ENCODE data around the gene FNDC3B.

Gene FNDC3B

GRCh38 chr3:172347895-172348679, 308.7 kb downstream of the FNDC3B start:
- Histone ChIP-seq H3K4me3 (ENCODE audit: low read length) (no peak overlapping the region), H3K36me3 (replicated peaks; ENCODE audit: insufficient read depth, low read length) (peaks cover 19% of the 10 kb centered on the region), H3K4me1 (ENCODE audit: low read length) (no peaks in the 10 kb centered on the region), H3K27me3 (replicated peaks; ENCODE audit: insufficient read depth, low read length) (no peaks in the 10 kb centered on the region), H2AFZ (ENCODE audit: low read length) (no peak overlapping the region), H3K9ac (ENCODE audit: low read length) (no peak overlapping the region), H3K27ac (ENCODE audit: low read length) (no peak overlapping the region), H3K79me2 (ENCODE audit: low read length) (no peaks in the 10 kb centered on the region), H3K9me3 (replicated peaks; ENCODE audit: insufficient read depth, low read length) (no peaks in the 10 kb centered on the region), H4K20me1 (ENCODE audit: insufficient read depth, low read length) (no peaks in the 10 kb centered on the region), H3K4me2 (ENCODE audit: low read depth, low read length) (no peak overlapping the region), H3K9me2 (replicated peaks; ENCODE audit: insufficient read depth, low read length) (no peaks in the 10 kb centered on the region), H3F3A (ENCODE audit: insufficient read depth, low read length) (peaks cover 2% of the 10 kb centered on the region; the same call in 1 of the 2 replicates)
- no peak for DNase-seq
- no peak for TF ChIP-seq CTCF (IDR thresholded peaks at IDR 0.05; ENCODE audit: low read length)
- no peak for TF ChIP-seq EZH2phosphoT487 (IDR thresholded peaks at IDR 0.05; ENCODE audit: low read length)
- TF ChIP-seq EZH2 (optimal IDR thresholded peaks at IDR 0.05; ENCODE audit: low read depth, low read length): no peak

DNA sequence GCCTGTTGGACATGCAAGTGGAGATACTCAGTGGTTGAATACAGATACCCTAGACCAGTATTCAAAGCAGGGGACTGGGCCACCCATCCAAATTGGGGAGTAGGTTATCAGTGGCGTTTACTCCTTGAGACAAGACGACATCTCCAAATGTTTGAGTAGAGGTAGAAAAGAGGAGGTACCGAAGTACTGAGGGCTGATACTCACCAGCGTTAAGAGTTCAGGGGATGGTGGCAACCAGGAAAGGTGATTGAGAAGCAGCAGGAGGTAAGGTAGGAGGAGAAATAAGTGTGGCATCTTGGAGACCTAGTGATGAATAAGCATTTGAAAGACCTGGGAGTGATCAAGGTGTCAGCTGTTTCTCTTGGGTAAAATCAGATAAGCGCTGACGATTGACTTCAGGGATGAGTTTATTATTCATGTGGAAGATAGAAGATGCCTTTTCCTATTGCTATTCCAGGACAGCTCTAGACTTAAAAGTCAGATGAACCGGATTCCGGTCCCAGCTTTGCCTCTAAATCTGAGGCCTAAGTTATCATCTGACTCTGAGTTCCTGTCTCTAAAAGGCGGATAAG, 312.6 kb downstream of the FNDC3B start:
- Histone ChIP-seq H3K27ac (ENCODE audit: low read length) (no peak overlapping the region), H4K20me1 (ENCODE audit: insufficient read depth, low read length) (no peaks in the 10 kb centered on the region), H3K9me2 (replicated peaks; ENCODE audit: insufficient read depth, low read length) (no peaks in the 10 kb centered on the region), H3K9ac (ENCODE audit: low read length) (no peak overlapping the region), H3K36me3 (replicated peaks; ENCODE audit: insufficient read depth, low read length) (peaks cover 18% of the 10 kb centered on the region; the same call in 1 of the 2 replicates), H3K27me3 (replicated peaks; ENCODE audit: insufficient read depth, low read length) (no peaks in the 10 kb centered on the region), H3K4me1 (ENCODE audit: low read length) (no peaks in the 10 kb centered on the region), H3K4me2 (ENCODE audit: low read depth, low read length) (no peak overlapping the region), H3F3A (ENCODE audit: insufficient read depth, low read length) (no peaks in the 10 kb centered on the region; the same call in 1 of the 2 replicates), H2AFZ (ENCODE audit: low read length) (no peak overlapping the region), H3K9me3 (replicated peaks; ENCODE audit: insufficient read depth, low read length) (no peaks in the 10 kb centered on the region), H3K4me3 (ENCODE audit: low read length) (no peak overlapping the region), H3K79me2 (ENCODE audit: low read length) (no peaks in the 10 kb centered on the region)
- TF ChIP-seq CTCF (IDR thresholded peaks at IDR 0.05; ENCODE audit: low read length): no peak
- no peak for TF ChIP-seq EZH2 (optimal IDR thresholded peaks at IDR 0.05; ENCODE audit: low read depth, low read length)
- TF ChIP-seq EZH2phosphoT487 (IDR thresholded peaks at IDR 0.05; ENCODE audit: low read length): no peak
- no peak for DNase-seq

DNA sequence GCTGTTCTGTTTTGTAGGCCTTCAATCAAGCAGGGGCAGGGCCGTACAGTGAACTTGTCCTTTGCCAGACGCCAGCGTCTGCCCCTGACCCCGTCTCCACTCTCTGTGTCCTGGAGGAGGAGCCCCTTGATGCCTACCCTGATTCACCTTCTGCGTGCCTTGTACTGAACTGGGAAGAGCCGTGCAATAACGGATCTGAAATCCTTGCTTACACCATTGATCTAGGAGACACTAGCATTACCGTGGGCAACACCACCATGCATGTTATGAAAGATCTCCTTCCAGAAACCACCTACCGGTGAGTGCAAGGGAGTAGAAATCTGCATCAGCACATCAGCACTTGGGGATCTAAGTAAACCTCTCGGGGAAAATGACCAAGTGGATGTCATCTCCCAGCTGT, 313.4 kb downstream of the FNDC3B start:
- Histone ChIP-seq H3F3A (ENCODE audit: insufficient read depth, low read length) (no peaks in the 10 kb centered on the region; the same call in 1 of the 2 replicates), H3K9me3 (replicated peaks; ENCODE audit: insufficient read depth, low read length) (no peaks in the 10 kb centered on the region), H3K36me3 (replicated peaks; ENCODE audit: insufficient read depth, low read length) (peaks cover 18% of the 10 kb centered on the region; the same call in 1 of the 2 replicates)

More for the DNA sequence above, 313.4 kb downstream of the FNDC3B start:
- Histone ChIP-seq H2AFZ (ENCODE audit: low read length) (no peak overlapping the region), H3K27ac (ENCODE audit: low read length) (no peak overlapping the region), H3K4me1 (ENCODE audit: low read length) (no peaks in the 10 kb centered on the region), H3K79me2 (ENCODE audit: low read length) (no peaks in the 10 kb centered on the region), H3K4me2 (ENCODE audit: low read depth, low read length) (no peak overlapping the region), H4K20me1 (ENCODE audit: insufficient read depth, low read length) (no peaks in the 10 kb centered on the region), H3K9me2 (replicated peaks; ENCODE audit: insufficient read depth, low read length) (no peaks in the 10 kb centered on the region), H3K27me3 (replicated peaks; ENCODE audit: insufficient read depth, low read length) (no peaks in the 10 kb centered on the region), H3K4me3 (ENCODE audit: low read length) (no peak overlapping the region), H3K9ac (ENCODE audit: low read length) (no peak overlapping the region)
- no peak for DNase-seq
- no peak for TF ChIP-seq EZH2phosphoT487 (IDR thresholded peaks at IDR 0.05; ENCODE audit: low read length)
- no peak for TF ChIP-seq CTCF (IDR thresholded peaks at IDR 0.05; ENCODE audit: low read length)
- TF ChIP-seq EZH2 (optimal IDR thresholded peaks at IDR 0.05; ENCODE audit: low read depth, low read length): no peak
